Transverse colon (tissue), 4 donors: Measurements from ENCODE around the gene BRD3. TPM values are rescaled to one million over a fixed set of nuclear protein-coding genes. Genes with fewer than 3 reads are reported as not detected.
A peak's percentile ranks its signal among the peaks of the same experiment; 100 is the strongest.

Experiments
- DNase-seq: peaks from one replicate; pipeline ENCODE4 v3.0.0-alpha.2; 2019
- H3K27ac ChIP-seq, 4 donors: fragments of 200-600 bp; sonication (generic); 2 replicates each; pipeline ENCODE4 v1.5.1; 2016 to 2018; ENCODE audit warnings: inconsistent platforms in 4 of 4
- H3K27me3 ChIP-seq: fragments of 200-600 bp; sonication (generic); 2 replicates; pipeline ENCODE4 v1.5.1; 2017; ENCODE audit warnings: inconsistent platforms
- H3K36me3 ChIP-seq, 4 donors: fragments of 200-600 bp; sonication (generic); 2 replicates each; pipeline ENCODE4 v1.5.1; 2017 to 2019; ENCODE audit warnings: inconsistent platforms in 4 of 4
- H3K4me1 ChIP-seq, 4 donors: fragments of 200-600 bp; sonication (generic); 2 replicates each; pipeline ENCODE4 v1.5.1; 2017 to 2020; ENCODE audit warnings: inconsistent platforms in 4 of 4
- H3K4me3 ChIP-seq, 4 donors: fragments of 200-600 bp; sonication (generic); 1 replicate in 1 of 4; 2 replicates in 3 of 4; pipeline versions ENCODE4 v1.5.1 to v1.6.1; 2017 to 2019; ENCODE audit warnings: inconsistent platforms in 4 of 4
- H3K9me3 ChIP-seq, 2 donors: fragments of 200-600 bp; sonication (generic); 2 replicates each; pipeline ENCODE4 v1.5.1; 2017 to 2019; ENCODE audit warnings: inconsistent platforms in 2 of 2
- EP300 ChIP-seq: sonication (generic); formaldehyde crosslinking; IDR thresholded peaks from one replicate; pipeline ENCODE4 v1.6.1; 2017; ENCODE audit warnings: antibody characterized with exemption, low read depth
- POLR2A ChIP-seq: fragments of 450-650 bp; IDR thresholded peaks from one replicate; pipeline ENCODE4 v1.6.1; 2016; ENCODE audit warnings: antibody characterized with exemption, mild to moderate bottlenecking, moderate library complexity
- POLR2AphosphoS5 ChIP-seq, 3 donors: sonication (generic); formaldehyde crosslinking; IDR thresholded peaks; one replicate each; pipeline ENCODE4 v1.6.1; 2016; ENCODE audit warnings: antibody characterized with exemption in 3 of 3
- WGBS, 2 donors: methylation state at CpG; one replicate each; pipeline ENCODE4 v1.1.5; 2018; ENCODE audit warnings: low coverage in 1 of 2; 5-methylcytosine and 5-hydroxymethylcytosine counted together
- in situ Hi-C, 4 donors: fragments of 200-750 bp; cut with MboI; loops; one replicate each; pipeline versions ENCODE4 v1.15.0 to v1.15.1; 2017; ENCODE audit warnings: low sequenced_read_pairs in 3 of 4, low pct_ligation_motif_present in 1 of 4, low pct_unique_long_range_greater_than_20kb in 1 of 4
- intact Hi-C: fragments of 100-400 bp; cut with DNase I; formaldehyde crosslinking; loops from one replicate; pipeline ENCODE4 v1.15.1; 2023; ENCODE audit warnings: low total_unique reads
- total RNA-seq, 4 donors: library from RNA; depleted of rRNA; stranded (reverse); fragments of >200 nt; gene quantifications; one replicate each; pipeline ENCODE4 v1.1.0, GENCODE V29; 2016
- TF ChIP-seq, protein P1 (sequence below), 5 experiments: fragments of 200-600 bp in 3 of 5; fragments of 450-650 bp in 2 of 5; sonication (generic) in 3 of 5; IDR thresholded peaks; 1 replicate in 2 of 5; 2 replicates in 3 of 5; pipeline ENCODE4 v1.5.1; 2016 to 2017; ENCODE audit warnings: antibody characterized with exemption in 5 of 5, inconsistent platforms in 3 of 5, mild to moderate bottlenecking in 2 of 5, moderate library complexity in 1 of 5

BRD3 gene
- total RNA-seq, 4 donors from 2014 or later = 14.5 to 21.3 (median 17.2) TPM

DNA sequence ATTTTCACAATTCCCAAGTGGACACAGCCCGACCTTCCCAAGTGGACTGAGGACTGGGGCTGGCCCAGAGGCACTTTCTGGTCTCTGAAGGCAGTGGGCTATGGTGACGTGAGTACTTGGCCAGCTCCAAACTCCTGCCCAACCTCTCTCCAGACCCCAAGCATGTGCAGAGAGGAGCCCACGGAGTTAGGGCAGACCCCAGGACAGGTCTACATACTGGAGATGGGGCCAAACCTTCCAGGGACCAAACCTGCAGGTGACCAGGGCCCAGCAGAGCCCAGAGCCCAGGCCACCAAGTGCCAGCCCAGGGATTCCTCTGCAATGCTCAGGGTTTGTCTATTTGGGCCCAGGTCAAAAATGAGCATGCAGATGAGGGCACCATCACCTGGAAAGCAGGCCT lies 15.3 kb downstream of the BRD3 start:
- no peak overlapping the region for H3K27ac ChIP-seq
- no peaks in the 10 kb centered on the region for H3K27me3 ChIP-seq
- H3K4me3 ChIP-seq = no peak overlapping the region
- DNase-seq = no peak
- in situ Hi-C loops (no loop called here), intact Hi-C loops (no loop called here)
- H3K9me3 ChIP-seq = no peaks in the 10 kb centered on the region
- H3K4me1 ChIP-seq = peaks cover 14 to 40% (median 27%) of the 10 kb centered on the region in 4 donors
- TF ChIP-seq EP300 = no peak
- TF ChIP-seq, protein P1, sequence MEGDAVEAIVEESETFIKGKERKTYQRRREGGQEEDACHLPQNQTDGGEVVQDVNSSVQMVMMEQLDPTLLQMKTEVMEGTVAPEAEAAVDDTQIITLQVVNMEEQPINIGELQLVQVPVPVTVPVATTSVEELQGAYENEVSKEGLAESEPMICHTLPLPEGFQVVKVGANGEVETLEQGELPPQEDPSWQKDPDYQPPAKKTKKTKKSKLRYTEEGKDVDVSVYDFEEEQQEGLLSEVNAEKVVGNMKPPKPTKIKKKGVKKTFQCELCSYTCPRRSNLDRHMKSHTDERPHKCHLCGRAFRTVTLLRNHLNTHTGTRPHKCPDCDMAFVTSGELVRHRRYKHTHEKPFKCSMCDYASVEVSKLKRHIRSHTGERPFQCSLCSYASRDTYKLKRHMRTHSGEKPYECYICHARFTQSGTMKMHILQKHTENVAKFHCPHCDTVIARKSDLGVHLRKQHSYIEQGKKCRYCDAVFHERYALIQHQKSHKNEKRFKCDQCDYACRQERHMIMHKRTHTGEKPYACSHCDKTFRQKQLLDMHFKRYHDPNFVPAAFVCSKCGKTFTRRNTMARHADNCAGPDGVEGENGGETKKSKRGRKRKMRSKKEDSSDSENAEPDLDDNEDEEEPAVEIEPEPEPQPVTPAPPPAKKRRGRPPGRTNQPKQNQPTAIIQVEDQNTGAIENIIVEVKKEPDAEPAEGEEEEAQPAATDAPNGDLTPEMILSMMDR (IDR thresholded peaks at IDR 0.05) = no peak
- no peak for TF ChIP-seq POLR2AphosphoS5 (IDR thresholded peaks at IDR 0.05)
- TF ChIP-seq POLR2A = no peak
- H3K36me3 ChIP-seq = peaks cover 0 to 17% (median 8%) of the 10 kb centered on the region in 4 donors
- 89% methylated on average over 3 of the region's 3 CpGs; no CpG with 5 or more reads in 1 of the 2 donors for WGBS, 2 donors

DNA sequence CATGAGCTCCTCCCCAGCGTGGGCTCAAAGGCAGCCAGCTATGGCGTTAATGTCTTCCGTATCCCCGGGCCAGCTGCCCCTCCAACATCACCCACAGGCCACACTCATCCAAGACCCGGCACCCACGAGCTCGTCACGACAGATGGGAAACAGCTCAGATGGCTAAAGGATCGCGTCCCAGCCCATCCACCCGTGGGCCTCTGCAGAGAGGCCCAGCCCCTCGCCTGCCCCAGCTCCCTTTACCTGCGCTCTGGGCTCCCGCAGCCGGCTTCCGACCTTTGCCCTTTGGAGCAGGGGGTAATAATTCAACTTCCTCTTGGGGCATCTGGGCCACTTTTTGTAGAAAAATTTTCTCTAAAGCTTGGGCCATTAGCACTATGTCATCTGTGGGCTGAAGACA lies 16.5 kb downstream of the BRD3 start:
- intact Hi-C loops = no loop called here
- TF ChIP-seq POLR2AphosphoS5 (IDR thresholded peaks at IDR 0.05) (no peak), POLR2A (no peak), EP300 (no peak)
- TF ChIP-seq, protein P1 (IDR thresholded peaks at IDR 0.05) = no peak
- in situ Hi-C loops = no loop called here
- 77% methylated on average over 16 of the region's 16 CpGs; no CpG with 5 or more reads in 1 of the 2 donors for WGBS, 2 donors
- Histone ChIP-seq H3K27ac (no peak overlapping the region), H3K4me3 (no peak overlapping the region), H3K36me3 (peaks cover 0 to 23% (median 10%) of the 10 kb centered on the region in 4 donors), H3K4me1 (peaks cover 9 to 28% (median 16%) of the 10 kb centered on the region in 4 donors), H3K27me3 (no peaks in the 10 kb centered on the region), H3K9me3 (no peaks in the 10 kb centered on the region)
- no peak for DNase-seq

DNA sequence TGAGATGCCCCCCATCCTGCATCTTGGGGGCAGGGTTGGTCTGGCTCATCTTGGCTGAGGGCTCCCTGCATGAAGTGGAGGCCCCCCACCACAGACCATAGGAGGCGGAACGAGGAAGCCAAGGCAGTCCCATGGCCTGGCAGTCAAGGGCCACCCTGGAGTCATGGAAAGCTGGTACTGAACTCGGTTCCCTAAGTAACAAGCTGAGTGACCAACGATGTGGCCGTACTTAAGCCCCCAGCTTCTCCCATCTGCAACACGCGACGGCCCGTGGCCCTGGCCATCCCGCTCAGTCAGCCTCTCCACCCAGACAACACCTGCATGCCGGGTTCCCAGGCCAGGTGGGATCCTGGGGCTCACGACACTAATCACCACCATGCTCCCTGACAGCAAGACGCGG lies 17.1 kb downstream of the BRD3 start:
- Histone ChIP-seq H3K27me3 (no peaks in the 10 kb centered on the region), H3K4me1 (peaks cover 4 to 22% (median 10%) of the 10 kb centered on the region in 4 donors), H3K36me3 (peaks cover 0 to 23% (median 11%) of the 10 kb centered on the region in 4 donors), H3K4me3 (no peak overlapping the region), H3K9me3 (no peaks in the 10 kb centered on the region), H3K27ac (no peak overlapping the region)
- no peak for TF ChIP-seq POLR2A
- in situ Hi-C loops (no loop called here), intact Hi-C loops (no loop called here)
- WGBS, 2 donors = 85% methylated on average over 14 of the region's 14 CpGs; no CpG with 5 or more reads in 1 of the 2 donors
- no peak for DNase-seq

DNA sequence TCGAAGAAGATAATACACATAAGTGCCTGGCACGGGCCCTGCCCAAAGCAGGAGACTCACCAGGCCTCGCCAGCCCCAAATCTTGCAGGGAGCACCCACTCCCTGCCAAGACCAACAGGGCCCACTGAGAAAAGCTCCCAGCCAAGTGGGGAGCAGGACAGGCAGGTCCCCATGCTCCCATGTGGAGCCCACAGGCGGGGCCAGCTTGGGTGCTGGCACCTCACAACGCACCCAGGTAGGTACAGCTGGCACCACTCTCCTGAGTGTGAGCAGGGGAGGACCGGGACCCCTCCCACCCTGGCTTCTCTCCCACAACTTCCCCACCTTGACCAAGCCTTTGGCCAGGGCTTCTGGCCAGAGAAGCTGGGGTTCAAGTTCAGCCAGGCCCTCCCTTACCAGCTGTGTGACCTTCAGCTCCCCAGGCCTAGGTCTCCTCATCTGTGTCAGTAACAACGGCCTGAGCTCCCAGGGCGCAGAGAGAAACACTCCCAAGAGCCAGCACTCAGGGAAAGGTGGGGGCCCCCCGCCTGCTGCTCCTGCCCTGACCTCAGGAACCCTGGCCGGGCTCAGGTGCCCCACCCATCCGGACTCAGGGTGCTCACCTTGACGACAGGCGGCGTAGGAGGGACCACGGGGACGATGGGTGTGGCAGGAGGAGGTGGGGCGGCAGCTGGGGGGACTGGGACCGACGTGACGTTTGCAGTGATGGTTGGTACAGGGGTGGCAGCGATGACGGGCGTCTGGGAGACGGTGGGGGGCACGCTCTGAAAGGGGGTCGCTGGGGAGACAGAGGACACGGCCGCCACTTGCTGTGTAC lies 17.8 kb downstream of the BRD3 start:
- in situ Hi-C loops = no loop called here
- peaks cover 0 to 15% (median 4%) of the 10 kb centered on the region in 4 donors for H3K4me1 ChIP-seq
- TF ChIP-seq POLR2AphosphoS5 (IDR thresholded peaks at IDR 0.05) (no peak), EP300 (no peak), POLR2A (no peak)
- TF ChIP-seq, protein P1 (IDR thresholded peaks at IDR 0.05) = no peak
- no peak overlapping the region for H3K4me3 ChIP-seq
- H3K27me3 ChIP-seq = no peaks in the 10 kb centered on the region
- no peaks in the 10 kb centered on the region for H3K9me3 ChIP-seq
- peak overlapping the region in 1 of 4 donors; percentile 34 for H3K27ac ChIP-seq
- DNase-seq = peak; percentile 35
- H3K36me3 ChIP-seq = peaks cover 0 to 25% (median 14%) of the 10 kb centered on the region in 4 donors
- intact Hi-C loops = no loop called here
- 80 to 100% methylated on average over 4 to 28 of the region's 28 CpGs for WGBS, 2 donors
